Nephron (organoid): ENCODE data around the gene GRAMD1A.
A peak's percentile ranks its signal among the peaks of the same experiment; 100 is the strongest.

Experiments
- H3K27ac Mint-ChIP-seq, 3 experiments: 2 replicates each; pipeline ENCODE4 v1.8.0; 2020; ENCODE audit warnings: mixed read lengths in 3 of 3, mild to moderate bottlenecking in 2 of 3, moderate library complexity in 1 of 3
- H3K27me3 Mint-ChIP-seq: 2 replicates; pipeline ENCODE4 v1.8.0; 2021; ENCODE audit warnings: low read depth, mild to moderate bottlenecking, moderate library complexity, mixed read lengths
- H3K36me3 Mint-ChIP-seq: 2 replicates; pipeline ENCODE4 v1.8.0; 2020; ENCODE audit warnings: low read depth, mixed read lengths
- H3K4me1 Mint-ChIP-seq: 2 replicates; pipeline ENCODE4 v1.8.0; 2020; ENCODE audit warnings: mixed read lengths
- H3K4me3 Mint-ChIP-seq, 3 experiments: 2 replicates each; pipeline ENCODE4 v1.8.0; 2020; ENCODE audit warnings: mild to moderate bottlenecking in 3 of 3, mixed read lengths in 3 of 3, moderate library complexity in 2 of 3
- H3K9me3 Mint-ChIP-seq: 2 replicates; pipeline ENCODE4 v1.8.0; 2020; ENCODE audit warnings: mixed read lengths
- CTCF ChIP-seq, 3 experiments: fragments of 200-600 bp; sonication (generic); IDR thresholded peaks; one replicate each; pipeline ENCODE4 v1.5.0; 2021; ENCODE audit warnings: antibody characterized with exemption in 3 of 3; ENCODE audit not compliant: unreplicated experiment in 3 of 3

The GRAMD1A gene

GRCh38 chr19:34976611-34977010 is 23.5 kb upstream of the GRAMD1A start:
- TF ChIP-seq CTCF (IDR thresholded peaks at IDR 0.05; ENCODE audit: unreplicated experiment in 3 of 3) = no peak
- Mint-ChIP-seq H3K4me1 (peaks cover 6% of the 10 kb centered on the region), H3K27me3 (peaks cover 20% of the 10 kb centered on the region), H3K9me3 (peaks cover 3% of the 10 kb centered on the region), H3K36me3 (no peaks in the 10 kb centered on the region), H3K4me3 (no peak overlapping the region), H3K27ac (no peak overlapping the region)

- Mint-ChIP-seq H3K4me3 (no peak overlapping the region), H3K36me3 (no peaks in the 10 kb centered on the region), H3K4me1 (peaks cover 6% of the 10 kb centered on the region), H3K9me3 (peaks cover 14% of the 10 kb centered on the region), H3K27me3 (peaks cover 10% of the 10 kb centered on the region), H3K27ac (no peak overlapping the region)
- no peak for TF ChIP-seq CTCF (IDR thresholded peaks at IDR 0.05; ENCODE audit: unreplicated experiment in 3 of 3)
Observed at GRCh38 chr19:34979819-34980640, 20.1 kb upstream of the GRAMD1A start.

GRCh38 chr19:34982275-34982674 is 17.8 kb upstream of the GRAMD1A start:
- peaks cover 17% of the 10 kb centered on the region for H3K9me3 Mint-ChIP-seq
- no peak overlapping the region for H3K4me3 Mint-ChIP-seq
- H3K4me1 Mint-ChIP-seq = peaks cover 11% of the 10 kb centered on the region
- no peaks in the 10 kb centered on the region for H3K36me3 Mint-ChIP-seq
- peak overlapping the region; percentile 22 to 76 (median 75) for H3K27ac Mint-ChIP-seq
- TF ChIP-seq CTCF (IDR thresholded peaks at IDR 0.05; ENCODE audit: unreplicated experiment in 3 of 3) = no peak
- H3K27me3 Mint-ChIP-seq = peaks cover 6% of the 10 kb centered on the region

GRCh38 chr19:34983786-34984185 is 16.3 kb upstream of the GRAMD1A start:
- Mint-ChIP-seq H3K27me3 (peaks cover 9% of the 10 kb centered on the region), H3K27ac (peak overlapping the region in 1 of 3 experiments; percentile 35), H3K4me3 (no peak overlapping the region), H3K36me3 (no peaks in the 10 kb centered on the region), H3K9me3 (peaks cover 17% of the 10 kb centered on the region), H3K4me1 (peaks cover 11% of the 10 kb centered on the region)
- TF ChIP-seq CTCF (IDR thresholded peaks at IDR 0.05; ENCODE audit: unreplicated experiment in 3 of 3) = no peak

GRCh38 chr19:34984287-34984686 is 15.8 kb upstream of the GRAMD1A start:
- TF ChIP-seq CTCF (IDR thresholded peaks at IDR 0.05; ENCODE audit: unreplicated experiment in 3 of 3) = no peak
- H3K4me3 Mint-ChIP-seq = no peak overlapping the region
- no peaks in the 10 kb centered on the region for H3K36me3 Mint-ChIP-seq
- H3K27me3 Mint-ChIP-seq = peaks cover 9% of the 10 kb centered on the region
- H3K27ac Mint-ChIP-seq = peak overlapping the region in 2 of 3 experiments; percentile 18 to 35
- H3K4me1 Mint-ChIP-seq = peaks cover 11% of the 10 kb centered on the region
- H3K9me3 Mint-ChIP-seq = peaks cover 17% of the 10 kb centered on the region
